Neural crest cell (in vitro differentiated cells): ENCODE measurements around the gene SEC16A. TPM values are rescaled to one million over a fixed set of nuclear protein-coding genes. Genes with fewer than 3 reads are reported as not detected.

Experiments
- DNase-seq: peaks from one replicate; pipeline ENCODE4 v3.0.0; 2021; ENCODE audit warnings: low read depth, mixed read lengths, low spot score
- H3K27ac Mint-ChIP-seq: one replicate; pipeline ENCODE4 v1.8.0; 2021; ENCODE audit warnings: mild to moderate bottlenecking, mixed read lengths; ENCODE audit not compliant: unreplicated experiment
- H3K27me3 Mint-ChIP-seq: 2 replicates; pipeline ENCODE4 v1.8.0; 2021; ENCODE audit warnings: low read depth, mild to moderate bottlenecking, mixed read lengths
- H3K36me3 Mint-ChIP-seq: 2 replicates; pipeline ENCODE4 v1.8.0; 2021; ENCODE audit warnings: low read depth, mild to moderate bottlenecking, mixed read lengths
- H3K4me1 Mint-ChIP-seq: 2 replicates; pipeline ENCODE4 v1.8.0; 2021; ENCODE audit warnings: mixed read lengths
- H3K4me3 Mint-ChIP-seq: one replicate; pipeline ENCODE4 v1.8.0; 2021; ENCODE audit warnings: mild to moderate bottlenecking, mixed read lengths
- H3K9me3 Mint-ChIP-seq: 2 replicates; pipeline ENCODE4 v1.8.0; 2021; ENCODE audit warnings: mixed read lengths
- CTCF ChIP-seq: fragments of 200-600 bp; sonication (generic); conservative IDR thresholded peaks from 2 replicates; pipeline ENCODE4 v1.5.0; 2021; ENCODE audit warnings: antibody characterized with exemption, mild to moderate bottlenecking
- total RNA-seq: library from RNA; stranded (reverse); gene quantifications from 2 replicates; pipeline ENCODE4 v1.2.1, GENCODE V29; 2021

Gene SEC16A
- total RNA-seq, 1 donor from 2014 or later, result 77.2 TPM

- peak; percentile 60 for DNase-seq
- peak overlapping the region; percentile 85 for H3K4me3 Mint-ChIP-seq
- H3K4me1 Mint-ChIP-seq, result peaks cover 24% of the 10 kb centered on the region
- H3K27ac Mint-ChIP-seq, result peak overlapping the region; percentile 95
- H3K9me3 Mint-ChIP-seq, result no peaks in the 10 kb centered on the region
- no peak for TF ChIP-seq CTCF
- no peaks in the 10 kb centered on the region for H3K36me3 Mint-ChIP-seq
- H3K27me3 Mint-ChIP-seq, result peaks cover 6% of the 10 kb centered on the region
Observed at GRCh38 chr9:136525841-136526499, 43.1 kb upstream of the SEC16A start.

DNA sequence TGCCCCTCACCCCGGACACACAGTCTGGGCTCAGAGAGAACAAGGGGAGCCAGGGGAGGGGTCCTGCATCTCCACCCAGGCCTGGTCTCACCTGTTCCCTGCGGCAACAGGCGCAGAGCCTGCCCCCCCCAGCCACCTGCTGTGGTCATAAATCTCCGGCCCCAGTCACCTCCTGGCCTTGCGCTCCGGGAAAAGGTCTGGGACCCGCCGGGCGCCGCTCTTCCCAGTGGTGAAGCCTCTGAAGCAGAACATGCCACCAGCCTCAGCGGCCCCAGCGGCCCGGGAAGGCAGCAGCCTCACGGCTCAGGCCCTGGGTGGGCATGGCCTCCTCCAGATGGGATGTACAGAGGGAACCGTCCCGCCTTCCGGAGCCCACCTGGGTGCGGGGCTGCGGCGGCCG, 42.4 kb upstream of the SEC16A start:
- Mint-ChIP-seq H3K4me3 (no peak overlapping the region), H3K27ac (no peak overlapping the region), H3K36me3 (no peaks in the 10 kb centered on the region), H3K4me1 (peaks cover 18% of the 10 kb centered on the region), H3K27me3 (peaks cover 6% of the 10 kb centered on the region), H3K9me3 (no peaks in the 10 kb centered on the region)
- TF ChIP-seq CTCF, result no peak
- no peak for DNase-seq

GRCh38 chr9:136522314-136523237, 39.7 kb upstream of the SEC16A start:
- no peak overlapping the region for H3K27ac Mint-ChIP-seq
- no peaks in the 10 kb centered on the region for H3K9me3 Mint-ChIP-seq

GRCh38 chr9:136521537-136521936, 38.7 kb upstream of the SEC16A start:
- Mint-ChIP-seq H3K4me3 (no peak overlapping the region), H3K27ac (no peak overlapping the region), H3K9me3 (no peaks in the 10 kb centered on the region), H3K36me3 (no peaks in the 10 kb centered on the region), H3K27me3 (peaks cover 2% of the 10 kb centered on the region), H3K4me1 (peaks cover 12% of the 10 kb centered on the region)
- DNase-seq, result no peak
- TF ChIP-seq CTCF, result no peak

More at GRCh38 chr9:136522314-136523237, 39.7 kb upstream of the SEC16A start:
- peaks cover 2% of the 10 kb centered on the region for H3K27me3 Mint-ChIP-seq
- H3K36me3 Mint-ChIP-seq, result no peaks in the 10 kb centered on the region
- no peak for TF ChIP-seq CTCF
- no peak overlapping the region for H3K4me3 Mint-ChIP-seq
- DNase-seq, result no peak
- peaks cover 12% of the 10 kb centered on the region for H3K4me1 Mint-ChIP-seq

DNA sequence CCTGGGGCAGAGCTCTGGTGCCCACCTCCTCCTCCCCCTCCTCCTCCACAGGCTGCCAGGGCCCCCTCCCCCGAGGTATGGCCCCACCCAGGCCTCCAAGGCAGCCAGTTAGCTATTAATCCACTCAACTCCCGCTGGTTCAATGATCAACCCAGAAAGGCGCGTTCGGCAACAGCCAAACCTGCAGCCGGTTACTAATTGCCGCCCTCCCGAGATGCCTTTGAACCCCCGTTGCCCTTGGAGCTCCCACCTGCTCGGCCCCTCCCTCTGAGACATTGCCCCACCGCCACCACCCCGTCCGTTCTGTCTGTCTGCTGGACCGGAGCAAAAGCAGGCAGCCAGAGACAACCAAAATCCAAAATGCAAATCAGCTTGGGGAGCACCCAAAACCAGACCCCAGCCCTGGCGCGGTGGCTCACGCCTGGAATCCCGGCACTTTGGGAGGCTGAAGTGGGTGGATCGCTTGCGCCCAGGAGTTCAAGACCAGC, 37.3 kb upstream of the SEC16A start:
- Mint-ChIP-seq H3K9me3 (no peaks in the 10 kb centered on the region), H3K4me1 (peaks cover 6% of the 10 kb centered on the region), H3K36me3 (no peaks in the 10 kb centered on the region), H3K4me3 (no peak overlapping the region), H3K27ac (peak overlapping the region; percentile 57), H3K27me3 (no peaks in the 10 kb centered on the region)
- no peak for TF ChIP-seq CTCF
- DNase-seq, result no peak
